SU-DHL-6 (cell line): ENCODE results near the gene AQP12B.

Experiments
- H2AFZ ChIP-seq: fragments of 200-600 bp; sonication (generic); 2 replicates; pipeline ENCODE4 v1.6.1; 2014; ENCODE audit warnings: low read depth, mild to moderate bottlenecking, moderate library complexity, mixed read lengths, antibody characterized with exemption, low read length; ENCODE audit not compliant: severe bottlenecking
- H3F3A ChIP-seq: fragments of 200-600 bp; shearing (Covaris generic); 2 replicates; pipeline ENCODE4 v1.6.0; 2016; ENCODE audit warnings: antibody characterized with exemption, mild to moderate bottlenecking; ENCODE audit not compliant: insufficient read depth
- H3K27ac ChIP-seq: fragments of 200-600 bp; sonication (generic); 2 replicates; pipeline ENCODE4 v1.5.1; 2016; ENCODE audit warnings: low read depth, mild to moderate bottlenecking, low read length, moderate library complexity, mixed read lengths
- H3K27me3 ChIP-seq: fragments of 200-600 bp; sonication (generic), shearing (Covaris generic); 2 replicates; pipeline ENCODE4 v1.6.0; 2014; ENCODE audit warnings: mild to moderate bottlenecking, low read length
- H3K36me3 ChIP-seq: fragments of 200-600 bp; sonication (generic); 2 replicates; pipeline ENCODE4 v1.6.1; 2014; ENCODE audit warnings: mild to moderate bottlenecking, low read length, mixed read lengths
- H3K4me2 ChIP-seq: fragments of 300-600, 200-600 bp; shearing (Covaris generic), sonication (generic); 2 replicates; pipeline ENCODE4 v1.6.0; 2014; ENCODE audit warnings: low read length, low read depth, mild to moderate bottlenecking; ENCODE audit not compliant: poor library complexity, severe bottlenecking
- H3K4me3 ChIP-seq: fragments of 200-600 bp; sonication (generic); 2 replicates; pipeline ENCODE4 v1.5.1; 2014; ENCODE audit warnings: antibody characterized with exemption, low read length, mild to moderate bottlenecking, mixed read lengths; ENCODE audit not compliant: insufficient read depth, poor library complexity, severe bottlenecking
- H3K79me2 ChIP-seq: fragments of 200-600 bp; sonication (generic); 2 replicates; pipeline ENCODE4 v1.6.1; 2014; ENCODE audit warnings: mild to moderate bottlenecking, low read length, moderate library complexity; ENCODE audit not compliant: insufficient read depth
- H3K9ac ChIP-seq: fragments of 200-600 bp; sonication (generic); 2 replicates; pipeline ENCODE4 v1.7.0; 2014; ENCODE audit warnings: mild to moderate bottlenecking, low read length
- H3K9me2 ChIP-seq: fragments of 200-600 bp; sonication (generic); replicated peaks from 2 replicates; pipeline ENCODE4 v1.6.1; 2014; ENCODE audit warnings: low read length; ENCODE audit not compliant: insufficient read depth
- H3K9me3 ChIP-seq: fragments of 200-600 bp; sonication (generic); 2 replicates; pipeline ENCODE4 v1.6.1; 2014; ENCODE audit warnings: low read length, mixed read lengths; ENCODE audit not compliant: insufficient read depth
- H4K20me1 ChIP-seq: fragments of 200-600 bp; sonication (generic); 2 replicates; pipeline ENCODE4 v1.6.1; 2014; ENCODE audit warnings: low read depth, mild to moderate bottlenecking, antibody characterized with exemption, low read length, moderate library complexity, mixed read lengths
- CTCF ChIP-seq: fragments of 200-600 bp; sonication (generic); IDR thresholded peaks from one replicate; pipeline ENCODE4 v1.5.1; 2017; ENCODE audit warnings: antibody characterized with exemption, mild to moderate bottlenecking, low read length, moderate library complexity; ENCODE audit not compliant: insufficient read depth, poor library complexity, severe bottlenecking
- EZH2phosphoT487 ChIP-seq: fragments of 200-600 bp; sonication (generic), shearing (Covaris generic); conservative IDR thresholded peaks from 2 replicates; pipeline ENCODE4 v1.6.1; 2018; ENCODE audit warnings: mild to moderate bottlenecking, antibody characterized with exemption, low read length, moderate library complexity, mixed read lengths

The AQP12B gene

DNA sequence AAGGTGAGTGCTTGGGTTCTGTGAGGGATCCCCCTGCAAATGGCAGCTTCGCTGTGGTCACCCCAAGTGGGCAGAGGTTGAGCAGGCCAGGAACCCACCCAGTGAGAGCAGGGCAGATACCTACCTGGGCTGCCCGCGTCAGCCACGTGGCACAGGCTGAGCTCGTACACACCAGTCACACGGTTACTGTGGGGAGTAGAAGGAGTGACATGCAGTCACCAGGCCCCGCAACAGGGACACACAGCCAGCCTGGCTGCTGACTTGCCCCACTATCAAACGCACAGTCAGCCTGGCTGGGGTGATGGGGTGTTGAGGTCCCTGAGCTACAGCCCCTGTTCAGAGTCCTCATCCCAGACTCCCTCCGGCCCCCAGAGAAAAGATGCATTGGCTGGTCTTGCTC is 41.2 kb upstream of the AQP12B start:
- no peak overlapping the region for H3K9ac ChIP-seq
- H4K20me1 ChIP-seq = no peaks in the 10 kb centered on the region
- no peaks in the 10 kb centered on the region for H3K36me3 ChIP-seq
- H3K9me3 ChIP-seq = no peaks in the 10 kb centered on the region
- H3K27ac ChIP-seq = no peak overlapping the region
- H3F3A ChIP-seq = no peaks in the 10 kb centered on the region
- no peak overlapping the region for H2AFZ ChIP-seq
- H3K79me2 ChIP-seq = no peaks in the 10 kb centered on the region
- no peaks in the 10 kb centered on the region for H3K9me2 ChIP-seq
- no peak overlapping the region for H3K4me3 ChIP-seq
- no peak for TF ChIP-seq CTCF
- no peak overlapping the region for H3K4me2 ChIP-seq
- no peaks in the 10 kb centered on the region for H3K27me3 ChIP-seq

DNA sequence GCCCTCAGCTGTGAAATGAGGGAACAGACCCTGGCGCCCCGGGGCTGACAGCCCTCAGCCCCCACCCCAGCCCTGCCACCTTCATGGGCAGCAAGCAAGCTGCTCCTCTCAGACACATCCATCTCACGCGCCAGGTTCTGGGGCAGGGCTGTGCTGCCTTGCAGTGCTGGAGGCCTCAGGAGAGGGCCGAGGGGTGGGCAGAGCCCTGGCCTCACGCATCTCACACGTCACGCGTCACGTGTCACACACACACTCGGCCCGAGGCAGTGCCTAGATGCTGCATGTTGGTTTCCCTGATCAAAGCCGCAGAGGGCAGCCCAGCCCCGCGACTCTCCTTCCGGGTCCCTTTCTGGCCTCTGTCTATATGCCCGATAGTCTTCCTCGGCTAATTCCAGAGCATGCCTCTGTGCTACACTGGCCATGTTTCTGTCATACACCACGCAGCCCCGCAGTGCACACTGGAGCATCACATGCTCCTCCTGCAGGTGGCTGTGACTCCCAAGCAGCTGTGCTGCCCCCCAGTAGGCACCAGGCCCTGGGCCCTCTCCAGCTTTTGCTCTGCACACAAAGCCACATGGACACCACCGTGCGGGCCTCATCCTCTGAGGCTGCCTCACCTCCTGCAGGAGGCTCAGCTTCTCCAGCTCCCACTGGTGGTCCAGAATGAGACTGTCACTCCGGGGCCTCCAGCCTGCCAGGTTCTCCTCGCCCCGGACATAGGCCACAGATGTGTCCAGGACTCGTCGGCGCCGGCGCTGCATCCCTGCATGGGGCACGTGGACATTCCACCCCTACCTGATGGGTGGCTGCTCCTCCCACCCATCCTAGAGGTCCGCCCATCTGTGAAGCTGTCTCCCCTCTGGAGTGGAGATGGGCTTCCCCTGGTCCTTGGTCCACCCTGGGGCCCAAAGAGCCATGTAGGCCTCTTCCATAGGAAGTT is 40.4 kb upstream of the AQP12B start:
- H3F3A ChIP-seq = no peaks in the 10 kb centered on the region
- H3K9me3 ChIP-seq = no peaks in the 10 kb centered on the region
- H4K20me1 ChIP-seq = no peaks in the 10 kb centered on the region
- H3K9me2 ChIP-seq = no peaks in the 10 kb centered on the region
- H3K79me2 ChIP-seq = no peaks in the 10 kb centered on the region
- H3K4me3 ChIP-seq = no peak overlapping the region
- TF ChIP-seq EZH2phosphoT487 (no peak), CTCF (no peak)
- no peak overlapping the region for H3K9ac ChIP-seq
- H3K4me2 ChIP-seq = no peak overlapping the region
- H3K27ac ChIP-seq = no peak overlapping the region
- no peaks in the 10 kb centered on the region for H3K36me3 ChIP-seq
- H2AFZ ChIP-seq = no peak overlapping the region
- no peaks in the 10 kb centered on the region for H3K27me3 ChIP-seq

GRCh38 chr2:240722376-240722775 is 39.7 kb upstream of the AQP12B start:
- TF ChIP-seq EZH2phosphoT487 (no peak), CTCF (no peak)
- no peaks in the 10 kb centered on the region for H3K9me3 ChIP-seq
- no peak overlapping the region for H3K4me3 ChIP-seq
- H3K9me2 ChIP-seq = no peaks in the 10 kb centered on the region
- no peak overlapping the region for H3K27ac ChIP-seq
- no peak overlapping the region for H3K9ac ChIP-seq
- H3F3A ChIP-seq = no peaks in the 10 kb centered on the region
- no peaks in the 10 kb centered on the region for H3K36me3 ChIP-seq
- H3K4me2 ChIP-seq = no peak overlapping the region
- H4K20me1 ChIP-seq = no peaks in the 10 kb centered on the region
- H3K27me3 ChIP-seq = no peaks in the 10 kb centered on the region
- no peak overlapping the region for H2AFZ ChIP-seq
- no peaks in the 10 kb centered on the region for H3K79me2 ChIP-seq
